Stimulated activated CD4-positive, alpha-beta T cell treated with anti-CD3 and anti-CD28 coated beads, TNF-alpha, amount 100 ng/mL, for 4 hours (primary cell): ENCODE data around the gene TMUB1.

ENCODE experiments used
- DNase-seq, 3 experiments: peaks; one replicate each; pipeline ENCODE4 v3.0.0-alpha.2; 2020; ENCODE audit warnings: low read depth in 3 of 3

Gene TMUB1

DNA sequence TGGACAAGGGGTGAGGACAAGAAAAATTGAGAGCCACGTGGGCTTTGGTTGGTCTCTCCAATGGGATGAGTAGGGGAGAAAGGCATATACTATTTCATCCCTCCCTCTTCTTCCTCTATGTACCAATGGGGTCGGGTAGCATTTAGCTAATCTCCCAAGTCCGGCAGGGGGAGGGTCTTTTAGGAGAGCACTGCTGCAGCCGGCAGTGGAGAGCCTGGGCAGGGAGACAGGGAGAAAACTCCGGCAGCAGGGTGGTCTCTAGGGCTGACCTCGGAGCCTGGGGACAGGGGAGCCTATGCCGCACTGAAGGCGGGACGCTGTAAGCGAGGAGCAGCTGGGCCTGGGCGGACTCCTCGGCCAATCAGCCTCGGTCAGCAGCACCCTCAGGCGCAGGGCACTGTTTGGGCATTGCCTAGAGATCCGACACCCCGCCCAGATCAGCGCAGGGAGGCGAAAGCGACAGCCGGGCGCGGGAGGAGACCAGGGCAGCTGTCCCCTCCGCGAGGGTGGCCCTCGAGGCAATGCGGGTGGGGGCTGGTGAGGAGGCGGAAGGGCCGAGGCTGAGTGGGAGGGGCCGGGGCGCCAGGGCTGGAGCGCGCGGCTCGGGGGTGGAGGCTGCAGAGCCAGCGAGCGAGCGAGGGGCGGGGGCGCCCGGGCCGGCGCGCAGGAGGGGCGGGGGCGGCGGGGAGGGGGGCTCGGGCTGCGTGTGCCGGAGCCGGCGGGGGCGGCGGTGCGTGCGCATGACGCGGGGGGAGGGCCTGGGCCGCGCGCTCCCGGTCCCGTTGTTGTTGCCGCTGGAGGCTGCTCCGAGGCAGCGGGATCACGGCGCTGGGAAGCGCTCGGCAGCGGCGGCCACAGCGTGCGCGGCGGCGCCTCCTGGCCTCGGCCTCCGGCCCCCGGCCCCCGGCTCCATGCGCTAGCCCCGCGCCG, 2.7 kb upstream of the TMUB1 start, which contains the start of gene AGAP3:
Gene AGAP3 (plus strand): TSS at position 785 of the 930 bp plus-strand sequence. CDS start 267 bp downstream, outside the sequence.
- peak; percentile 32 to 50 (median 49) for DNase-seq

DNA sequence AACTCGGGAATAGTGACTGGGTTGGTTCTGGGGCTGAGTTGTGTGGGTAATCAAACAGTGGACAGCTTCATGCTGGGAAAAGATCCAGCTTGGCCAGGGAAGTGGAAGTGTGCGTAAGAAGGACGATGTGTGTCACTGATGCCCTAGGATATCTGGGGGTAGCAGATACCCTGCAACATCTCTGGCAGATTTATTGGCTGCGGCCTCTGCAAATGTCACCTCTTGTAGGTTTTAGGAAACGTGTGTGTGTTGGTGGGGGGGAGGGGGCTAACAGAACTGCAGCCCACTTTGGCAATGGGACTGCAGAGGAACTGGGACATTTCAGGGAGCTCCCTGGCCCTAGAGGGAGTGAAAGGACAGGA, 2.0 kb upstream of the TMUB1 start:
- DNase-seq: no peak

DNA sequence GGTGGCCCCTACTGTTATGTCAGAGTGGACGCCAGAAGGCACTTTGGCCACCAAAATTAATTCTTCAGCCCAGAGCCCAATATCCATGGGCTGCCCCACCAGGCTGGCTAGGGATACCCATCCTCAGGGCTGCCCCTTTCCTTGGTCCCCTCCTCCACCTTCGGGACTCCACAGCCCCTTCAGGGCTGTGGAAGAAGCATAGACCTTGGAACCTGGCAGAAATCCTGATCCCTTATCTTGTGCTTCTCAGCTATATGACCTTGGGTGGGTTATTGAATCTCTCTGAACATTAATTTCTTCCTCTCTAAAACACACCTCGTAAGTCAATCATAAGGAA, 499 bp upstream of the TMUB1 start:
- no peak for DNase-seq

DNA sequence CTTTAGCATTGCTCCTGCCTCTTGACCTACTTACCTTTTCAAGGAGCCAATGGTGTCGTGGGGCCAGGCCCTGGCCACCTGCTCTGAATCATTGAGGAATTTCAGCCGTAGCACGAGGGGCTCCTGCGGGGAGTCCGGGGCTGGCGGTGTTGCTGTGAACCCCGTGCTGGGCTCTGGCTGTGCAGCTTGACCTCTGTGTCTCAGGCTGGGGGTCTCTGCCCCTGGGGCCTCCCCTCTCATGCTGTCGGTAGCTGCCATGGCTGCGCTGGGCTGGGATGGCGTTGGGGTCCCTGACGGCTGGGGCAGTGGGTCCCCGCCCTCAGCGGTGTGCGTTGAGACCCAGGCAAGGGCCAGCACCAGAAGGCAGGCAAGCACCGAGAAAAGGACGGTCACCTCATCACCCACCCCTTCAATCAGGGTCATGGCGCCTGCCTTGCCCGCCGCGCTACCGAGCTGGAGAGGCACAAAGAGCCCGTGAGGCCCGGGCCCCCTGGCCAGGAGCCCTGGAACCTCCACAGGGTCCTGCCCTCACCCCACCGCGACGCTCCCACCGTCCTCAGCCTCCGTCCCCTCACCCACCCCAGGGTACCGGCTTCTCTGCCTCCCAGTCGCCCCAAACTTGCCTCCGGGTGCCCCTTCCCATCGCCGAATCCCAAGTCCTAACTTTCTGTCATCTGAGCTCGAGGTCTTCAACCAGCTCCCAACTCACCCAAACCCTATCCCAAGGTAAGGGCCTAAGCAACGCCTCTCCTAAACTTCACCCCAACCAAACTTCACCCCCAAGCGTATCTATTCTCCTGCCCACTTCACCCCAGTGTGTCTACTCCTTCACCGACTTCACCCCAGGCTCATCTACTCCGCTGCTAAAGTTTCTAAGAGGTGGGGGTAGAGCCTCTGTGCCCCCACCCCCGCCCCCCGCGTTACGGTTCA, 887 bp downstream of the TMUB1 start:
- no peak for DNase-seq

DNA sequence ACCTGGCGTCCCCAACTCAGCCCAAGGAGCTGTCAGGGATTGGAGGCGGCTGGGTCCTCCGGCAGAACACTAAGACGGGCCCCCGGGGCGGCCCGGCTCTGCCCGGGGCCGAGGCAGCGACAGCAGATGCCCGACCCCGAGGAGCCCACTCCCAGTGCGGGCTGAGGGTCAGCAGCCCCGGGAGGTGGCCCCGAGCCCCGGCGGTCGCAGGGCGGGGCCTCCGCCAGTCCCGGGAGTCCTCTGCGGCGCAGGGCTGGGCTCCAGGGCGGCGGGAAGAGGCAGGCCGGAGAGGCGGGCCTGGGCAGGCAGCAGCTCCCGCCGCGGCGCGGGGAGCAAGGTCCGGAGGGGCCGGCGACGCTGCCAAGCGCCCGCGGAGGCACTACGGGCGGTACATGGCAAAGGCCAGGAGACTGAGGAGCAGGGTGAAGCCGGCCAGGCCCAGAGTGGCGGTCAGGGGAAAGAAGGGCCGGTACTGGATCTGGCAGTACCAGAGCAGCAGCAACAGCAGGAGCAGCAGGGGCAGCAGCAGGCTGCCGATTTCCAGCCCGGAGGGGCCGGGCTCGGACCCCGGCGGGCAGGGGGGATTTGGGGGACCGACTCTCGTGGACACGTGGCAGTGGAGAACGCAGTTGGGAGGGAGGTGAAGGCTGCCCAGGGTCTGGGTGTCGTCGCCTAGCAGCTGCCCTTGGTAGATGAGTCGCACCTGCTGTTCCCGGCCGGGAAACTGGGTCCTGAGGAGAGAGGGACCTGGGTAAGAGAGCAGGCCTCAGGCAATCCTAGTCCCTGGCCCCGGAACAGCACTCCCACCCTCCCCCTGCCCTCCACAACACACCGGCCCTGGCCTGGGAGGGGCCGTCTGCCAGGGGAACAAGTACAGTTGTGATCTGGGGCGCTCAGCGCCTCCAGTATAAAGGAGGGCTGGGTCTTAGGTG, 1.9 kb downstream of the TMUB1 start:
- DNase-seq: no peak

DNA sequence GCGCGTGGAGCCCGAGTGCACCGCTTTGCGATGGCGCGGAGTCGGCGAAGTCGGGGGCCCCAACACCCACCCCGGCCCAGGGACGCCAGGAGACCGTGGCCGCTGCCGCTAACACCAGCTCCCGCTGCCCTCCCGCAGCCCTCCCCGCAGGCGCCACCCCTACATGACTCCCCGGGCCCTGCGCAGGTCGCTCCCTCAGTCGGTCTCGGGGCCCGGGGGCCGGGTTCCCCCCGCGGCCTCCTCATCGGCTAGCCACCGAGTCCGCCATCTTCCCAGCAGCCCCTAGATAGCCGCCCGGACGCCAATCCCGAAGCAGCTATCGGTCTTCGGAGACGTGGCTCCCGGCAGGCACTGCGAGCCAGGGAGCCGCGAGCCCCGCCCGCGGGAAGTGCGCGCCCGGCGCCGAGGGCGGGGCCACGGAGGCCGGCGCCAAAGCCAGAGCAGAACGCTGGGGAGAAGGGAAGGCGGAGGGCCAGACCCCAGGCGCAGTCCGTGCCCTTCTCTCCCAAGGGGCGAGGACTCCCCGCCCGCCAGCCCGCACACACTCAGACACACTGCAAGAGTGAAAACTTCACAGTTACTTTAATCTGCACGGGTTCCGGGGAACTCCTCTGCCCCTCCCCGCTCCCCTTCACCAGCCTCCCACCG, 2.6 kb downstream of the TMUB1 start, which contains the start of gene FASTK:
Gene FASTK (minus strand): TSS at position 288 of the 648 bp plus-strand sequence. CDS start 43 bp downstream, at position 245.
- DNase-seq: peak; percentile 73 to 79 (median 77)

DNA sequence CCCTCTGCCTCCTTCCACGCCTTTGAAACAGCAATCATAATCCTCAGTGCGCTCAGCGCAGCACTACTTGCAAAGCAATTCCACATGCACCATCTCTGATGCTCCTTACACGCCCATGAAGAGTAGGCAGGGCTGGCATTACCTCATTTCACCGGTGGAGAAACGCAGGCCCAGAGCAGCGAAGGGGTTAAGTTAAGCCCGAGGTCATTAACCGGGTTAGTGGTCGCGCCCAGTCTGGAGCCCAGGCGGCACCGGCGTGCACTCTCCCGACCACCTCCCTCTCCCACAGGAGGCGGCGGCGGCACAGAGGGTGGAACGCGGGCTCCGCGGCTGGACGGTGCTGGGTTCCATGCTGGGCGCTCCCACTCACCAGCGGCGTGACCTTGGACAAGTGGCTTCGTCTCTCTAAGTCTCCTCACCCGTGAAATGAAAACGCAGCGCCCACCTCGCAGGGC, 3.2 kb downstream of the TMUB1 start:
- no peak for DNase-seq

DNA sequence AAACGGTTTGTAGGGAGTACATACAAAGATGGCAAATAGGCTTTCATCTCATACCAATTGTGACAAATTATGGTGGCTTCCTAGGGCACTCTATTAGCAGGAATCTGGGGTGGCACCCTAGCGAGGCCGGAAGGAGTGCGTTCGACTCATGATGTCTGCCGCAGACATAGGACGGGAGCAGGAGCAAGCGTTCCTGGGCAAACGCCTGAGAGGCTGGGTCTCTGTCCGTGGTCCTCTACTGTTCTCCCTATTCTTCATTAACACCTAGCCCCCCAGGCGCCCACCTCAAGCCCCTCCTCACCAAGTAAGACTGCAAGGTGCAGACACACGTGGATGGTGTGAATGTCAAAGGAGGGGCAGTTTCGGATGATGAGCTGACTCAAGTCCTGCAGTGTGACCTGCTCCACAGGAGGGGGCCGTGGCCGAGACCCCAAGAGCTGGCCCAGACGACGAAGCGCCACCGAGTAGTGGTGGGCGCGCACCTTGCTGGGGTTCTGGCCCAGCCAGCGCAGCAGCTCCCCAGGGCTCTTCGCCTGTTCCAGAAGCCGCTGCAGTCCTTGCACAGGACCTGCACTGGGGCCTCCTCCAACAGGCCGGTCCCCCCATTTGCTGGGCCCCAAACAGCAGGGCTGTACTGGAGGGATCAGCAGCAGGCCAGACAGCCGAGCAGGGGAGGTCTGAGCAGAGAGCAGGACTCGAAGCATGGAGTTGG, 3.9 kb downstream of the TMUB1 start:
- no peak for DNase-seq

DNA sequence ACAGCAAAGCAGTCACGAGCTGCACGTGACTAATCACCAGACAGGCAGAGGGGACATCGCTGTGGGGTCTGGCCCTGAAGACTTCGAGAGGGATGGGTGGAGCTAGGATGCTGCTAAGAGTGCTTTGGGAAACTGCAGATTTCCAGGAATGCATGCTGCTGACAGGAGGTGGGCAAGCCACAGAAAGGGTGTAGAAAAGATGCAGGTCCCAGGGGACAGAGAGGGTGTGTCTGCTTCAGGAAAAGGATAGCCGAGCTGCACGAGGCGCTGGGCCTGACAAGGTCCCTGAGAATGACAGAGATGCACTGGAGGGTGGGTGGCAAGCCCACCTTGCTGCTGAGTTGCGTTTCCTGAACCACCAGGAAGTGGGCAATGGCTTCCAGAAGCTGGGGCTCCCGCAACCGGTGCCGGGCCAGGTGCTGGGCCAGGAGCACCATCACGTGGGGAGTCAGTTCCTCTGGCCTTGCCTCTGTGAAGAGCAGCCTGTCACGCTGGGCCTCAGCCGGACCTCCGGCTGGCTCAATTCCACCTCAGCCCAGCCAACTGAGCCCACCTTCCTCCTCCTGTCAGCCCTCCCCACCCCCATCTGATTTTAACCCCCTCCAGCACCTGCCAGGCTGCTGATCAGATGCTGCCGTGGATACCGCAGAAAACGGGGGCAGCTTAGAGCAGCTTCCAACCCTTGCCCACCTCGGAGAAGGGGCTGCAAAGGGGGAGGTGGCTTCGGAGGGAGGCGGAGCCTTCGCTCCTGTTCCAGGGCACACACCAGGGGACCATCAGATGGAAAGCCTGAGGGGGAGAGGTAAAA, 4.9 kb downstream of the TMUB1 start:
- no peak for DNase-seq

DNA sequence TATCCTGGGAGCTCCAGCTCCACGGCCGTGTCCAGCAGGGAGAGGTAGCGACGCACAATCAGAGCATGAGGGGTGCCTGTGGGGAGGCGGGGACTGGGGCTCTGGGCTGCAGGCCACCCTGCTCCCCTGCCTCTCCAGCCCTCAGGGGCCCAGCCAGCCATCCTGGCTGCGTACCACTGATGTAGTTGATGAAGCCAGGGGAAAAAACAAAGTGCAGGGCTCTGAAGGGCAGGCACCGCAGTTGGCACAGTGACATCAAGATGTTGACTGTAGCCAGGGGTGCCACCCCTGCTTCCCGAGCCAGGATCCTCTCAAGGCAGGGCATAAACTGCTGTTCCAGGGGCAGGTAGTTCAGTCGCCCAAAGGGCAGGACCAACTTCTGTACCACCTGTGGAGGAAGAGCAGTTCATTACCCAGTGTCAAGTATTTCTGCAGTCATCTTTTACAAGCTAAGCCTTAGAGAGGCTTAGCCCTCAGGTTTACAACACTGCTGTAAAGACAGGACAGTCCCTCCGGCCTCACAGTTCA, 5.5 kb downstream of the TMUB1 start:
- DNase-seq: no peak

DNA sequence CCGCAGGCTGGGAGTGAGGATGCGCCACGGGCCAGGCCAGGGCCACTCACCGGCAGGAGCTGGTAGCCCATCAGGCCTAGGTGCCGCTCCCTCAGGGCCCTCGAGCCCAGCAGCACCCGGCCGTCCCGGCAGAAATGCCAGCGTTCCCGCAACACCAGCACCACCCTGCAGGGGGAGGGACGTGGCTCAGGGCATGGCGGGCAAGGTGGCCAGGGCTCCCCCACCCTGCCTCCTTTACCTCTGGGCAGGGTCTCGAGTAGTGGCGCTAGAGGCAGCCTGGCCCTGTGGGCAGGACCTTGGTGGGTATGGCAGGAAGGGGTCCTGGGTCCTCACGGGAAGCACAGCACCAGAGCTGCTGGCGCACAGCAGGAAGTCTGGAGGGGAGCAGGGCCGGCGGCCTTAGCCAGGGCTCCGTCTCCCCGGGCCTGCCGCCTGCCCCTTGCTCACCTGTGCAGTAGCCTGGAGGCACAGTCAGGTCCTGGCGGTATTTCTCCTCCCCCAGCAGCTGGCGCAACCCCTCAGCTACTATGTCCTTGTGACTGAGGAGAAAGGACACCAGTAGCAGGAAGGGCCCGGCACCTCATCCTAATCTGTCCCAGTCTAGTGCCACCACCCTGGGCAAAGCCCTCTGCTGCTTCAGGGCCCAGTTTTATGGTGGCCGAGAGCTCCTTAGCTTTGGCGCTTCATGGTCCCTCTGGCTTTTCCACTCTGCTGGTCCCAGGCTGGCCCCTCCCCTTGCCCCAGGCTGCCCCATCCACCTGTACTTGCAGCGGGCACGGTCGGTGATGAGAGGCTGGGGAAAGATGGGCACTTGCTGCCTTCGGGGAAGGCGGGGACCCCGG, 6.2 kb downstream of the TMUB1 start:
- DNase-seq: no peak

DNA sequence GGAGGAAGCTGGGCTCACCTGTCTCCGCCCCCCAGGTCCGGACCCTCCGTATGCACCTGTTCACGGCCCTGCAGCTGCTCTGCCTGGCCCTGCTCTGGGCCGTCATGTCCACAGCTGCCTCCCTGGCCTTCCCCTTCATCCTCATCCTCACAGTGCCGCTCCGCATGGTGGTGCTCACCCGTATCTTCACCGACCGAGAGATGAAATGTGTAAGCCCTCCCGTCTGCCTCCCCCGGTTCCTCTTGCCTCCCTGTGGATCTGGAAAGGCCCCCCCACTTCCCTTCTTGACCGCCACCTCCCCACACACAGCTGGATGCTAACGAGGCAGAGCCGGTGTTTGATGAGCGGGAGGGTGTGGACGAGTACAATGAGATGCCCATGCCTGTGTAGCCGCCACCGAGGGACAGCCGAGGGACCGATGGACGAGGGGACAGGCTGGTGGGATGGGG, 7.3 kb downstream of the TMUB1 start:
- DNase-seq: no peak

DNA sequence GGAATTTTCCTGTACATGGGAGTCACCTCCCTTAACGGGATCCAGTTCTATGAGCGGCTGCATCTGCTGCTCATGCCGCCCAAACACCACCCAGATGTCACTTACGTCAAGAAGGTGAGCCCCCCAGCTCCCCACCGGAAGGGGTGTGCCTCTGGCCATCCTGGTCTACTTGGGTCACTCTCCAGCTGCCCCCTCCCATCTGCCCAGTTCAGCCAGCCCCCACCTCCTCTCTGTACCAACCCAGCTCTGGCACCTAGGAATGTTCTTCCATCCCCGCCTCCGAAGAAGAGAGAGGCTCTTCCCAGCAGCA, 7.7 kb downstream of the TMUB1 start:
- no peak for DNase-seq

DNA sequence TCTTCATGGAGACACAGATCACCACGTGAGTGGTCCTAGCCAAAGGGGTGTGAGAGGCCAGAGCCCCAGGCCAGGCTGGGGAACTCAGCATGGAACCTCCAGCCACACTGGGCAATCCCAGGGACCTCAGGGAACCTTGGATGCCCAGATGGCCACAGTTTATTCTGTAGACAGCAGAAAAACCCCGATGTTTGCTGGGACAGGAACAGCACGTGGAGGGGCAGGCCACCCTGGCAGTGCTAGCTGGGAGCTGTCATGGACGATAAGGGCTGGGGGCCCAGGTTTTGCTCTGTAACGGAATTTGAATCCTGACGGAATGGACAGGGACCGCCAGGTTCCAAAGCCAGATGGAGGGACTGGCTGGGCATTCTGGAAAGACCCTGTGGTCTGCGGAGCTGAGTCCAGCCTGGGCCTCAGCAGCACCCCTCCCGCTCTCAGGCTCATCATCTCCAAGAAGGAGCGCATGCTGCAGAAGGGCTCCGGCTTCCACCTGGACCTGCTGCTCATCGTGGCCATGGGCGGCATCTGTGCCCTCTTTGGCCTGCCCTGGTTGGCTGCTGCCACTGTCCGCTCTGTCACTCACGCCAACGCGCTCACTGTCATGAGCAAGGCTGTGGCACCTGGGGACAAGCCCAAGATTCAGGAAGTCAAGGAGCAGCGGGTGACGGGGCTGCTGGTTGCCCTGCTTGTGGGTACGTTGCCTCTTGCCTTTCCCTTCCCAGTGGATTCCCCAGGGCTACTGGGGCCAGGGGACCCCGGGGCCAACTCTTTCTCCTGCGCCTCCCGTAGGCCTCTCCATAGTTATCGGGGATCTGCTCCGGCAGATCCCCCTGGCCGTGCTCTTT, 8.3 kb downstream of the TMUB1 start:
- no peak for DNase-seq

DNA sequence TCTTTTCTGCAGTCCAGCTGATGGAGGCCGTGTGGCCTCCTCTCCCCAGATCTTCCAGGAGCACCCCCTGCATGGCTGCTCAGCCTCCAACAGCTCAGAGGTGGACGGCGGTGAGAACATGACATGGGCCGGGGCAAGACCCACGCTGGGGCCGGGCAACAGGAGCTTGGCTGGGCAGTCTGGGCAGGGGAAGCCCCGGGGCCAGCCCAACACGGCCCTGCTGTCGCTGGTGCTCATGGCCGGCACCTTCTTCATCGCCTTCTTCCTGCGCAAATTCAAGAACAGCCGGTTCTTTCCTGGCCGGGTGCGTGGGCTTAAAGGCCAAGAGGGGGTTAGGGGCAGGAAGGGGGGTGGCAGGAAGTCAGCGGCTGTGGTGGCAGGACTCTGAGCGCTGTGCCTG, 9.3 kb downstream of the TMUB1 start:
- no peak for DNase-seq

DNA sequence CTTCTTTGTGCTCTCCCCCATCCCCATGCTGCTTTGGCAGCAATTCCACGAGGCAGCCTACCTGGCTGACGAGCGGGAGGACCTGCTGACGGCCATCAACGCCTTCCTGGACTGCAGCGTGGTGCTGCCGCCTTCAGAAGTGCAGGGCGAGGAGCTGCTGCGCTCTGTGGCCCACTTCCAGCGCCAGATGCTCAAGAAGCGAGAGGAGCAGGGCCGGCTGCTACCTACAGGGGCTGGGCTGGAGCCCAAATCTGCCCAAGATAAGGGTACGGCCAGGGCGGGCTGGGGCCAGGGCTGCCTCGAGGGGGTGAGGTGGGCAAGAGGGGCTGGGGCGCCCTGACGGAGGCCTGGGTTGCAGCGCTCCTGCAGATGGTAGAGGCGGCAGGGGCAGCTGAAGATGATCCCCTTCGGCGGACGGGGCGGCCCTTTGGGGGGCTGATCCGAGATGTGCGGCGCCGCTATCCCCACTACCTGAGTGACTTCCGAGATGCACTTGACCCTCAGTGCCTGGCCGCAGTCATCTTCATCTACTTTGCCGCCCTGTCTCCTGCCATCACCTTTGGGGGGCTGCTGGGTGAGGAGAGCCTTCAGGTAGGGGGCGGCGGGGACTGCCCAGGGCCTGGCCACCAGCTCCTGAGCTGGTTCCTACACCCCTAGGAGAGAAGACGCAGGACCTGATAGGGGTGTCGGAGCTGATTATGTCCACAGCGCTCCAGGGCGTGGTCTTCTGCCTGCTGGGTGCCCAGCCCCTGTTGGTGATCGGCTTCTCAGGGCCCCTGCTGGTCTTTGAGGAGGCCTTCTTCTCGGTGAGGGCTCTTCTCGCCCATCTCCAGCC, 12.0 kb downstream of the TMUB1 start:
- DNase-seq: no peak
